ENCODE results near the gene ZNF784. TPM values are rescaled to one million over a fixed set of nuclear protein-coding genes. Genes with fewer than 3 reads are reported as not detected.
A peak's percentile ranks its signal among the peaks of the same experiment; 100 is the strongest.

The ZNF784 gene
- total RNA-seq, 1 donor from 2014 or later = 9.3 TPM

DNA sequence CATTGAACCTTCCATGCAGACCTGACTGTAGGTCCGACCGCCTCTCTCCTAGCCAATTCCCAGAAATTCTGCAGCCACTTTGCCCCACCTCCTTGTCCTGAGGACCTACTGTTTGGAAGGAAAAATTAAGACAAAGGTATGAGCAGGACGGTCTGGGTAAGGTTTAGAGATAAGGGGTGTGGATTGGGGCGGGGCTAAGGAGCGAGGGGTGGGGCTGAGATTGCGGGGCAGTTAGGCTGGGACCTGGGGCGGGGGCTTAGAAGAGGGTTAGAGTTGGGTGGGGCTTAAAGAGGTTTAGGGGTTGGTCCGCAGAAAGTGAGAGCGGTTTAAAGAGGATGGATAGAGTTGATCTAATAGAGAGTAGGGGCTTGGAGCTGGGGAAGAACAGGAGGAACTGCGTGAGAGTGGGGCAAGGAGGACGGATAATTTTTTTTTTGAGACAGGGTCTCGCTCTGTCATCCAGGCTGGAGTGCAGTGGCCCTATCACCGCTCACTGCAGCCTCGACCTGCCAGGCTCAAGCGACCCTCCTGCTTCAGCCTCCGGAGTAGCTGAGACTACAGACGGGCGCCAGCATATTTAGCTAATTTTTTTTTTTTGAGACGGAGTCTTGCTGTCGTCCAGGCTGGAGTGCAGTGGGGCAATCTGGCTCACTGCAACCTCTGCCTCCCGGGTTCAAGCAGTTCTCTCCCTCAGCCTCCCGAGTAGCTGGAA is 20.6 kb downstream of the ZNF784 start:
- no peak for DNase-seq (ENCODE audit: low read depth)

DNA sequence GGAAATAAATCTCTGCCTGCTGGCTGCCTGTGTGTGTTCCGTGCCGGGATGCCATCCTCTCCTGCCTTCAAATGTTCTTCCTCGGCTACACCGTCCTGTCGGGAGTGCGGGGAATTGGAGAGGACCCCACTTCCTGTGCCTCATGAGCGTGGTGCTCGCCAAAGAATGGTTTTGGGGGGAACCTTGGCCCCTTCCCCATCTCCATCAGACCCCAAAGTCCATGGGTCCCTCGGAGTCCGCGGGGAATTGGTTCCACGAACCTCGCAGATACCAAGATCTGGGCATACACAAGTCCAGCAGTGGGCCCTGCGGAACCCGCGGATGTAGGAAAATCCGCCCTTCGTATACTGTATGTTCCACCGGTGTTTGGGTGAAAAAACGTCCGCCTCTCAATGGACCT is 21.3 kb downstream of the ZNF784 start:
- no peak for DNase-seq (ENCODE audit: low read depth)

DNA sequence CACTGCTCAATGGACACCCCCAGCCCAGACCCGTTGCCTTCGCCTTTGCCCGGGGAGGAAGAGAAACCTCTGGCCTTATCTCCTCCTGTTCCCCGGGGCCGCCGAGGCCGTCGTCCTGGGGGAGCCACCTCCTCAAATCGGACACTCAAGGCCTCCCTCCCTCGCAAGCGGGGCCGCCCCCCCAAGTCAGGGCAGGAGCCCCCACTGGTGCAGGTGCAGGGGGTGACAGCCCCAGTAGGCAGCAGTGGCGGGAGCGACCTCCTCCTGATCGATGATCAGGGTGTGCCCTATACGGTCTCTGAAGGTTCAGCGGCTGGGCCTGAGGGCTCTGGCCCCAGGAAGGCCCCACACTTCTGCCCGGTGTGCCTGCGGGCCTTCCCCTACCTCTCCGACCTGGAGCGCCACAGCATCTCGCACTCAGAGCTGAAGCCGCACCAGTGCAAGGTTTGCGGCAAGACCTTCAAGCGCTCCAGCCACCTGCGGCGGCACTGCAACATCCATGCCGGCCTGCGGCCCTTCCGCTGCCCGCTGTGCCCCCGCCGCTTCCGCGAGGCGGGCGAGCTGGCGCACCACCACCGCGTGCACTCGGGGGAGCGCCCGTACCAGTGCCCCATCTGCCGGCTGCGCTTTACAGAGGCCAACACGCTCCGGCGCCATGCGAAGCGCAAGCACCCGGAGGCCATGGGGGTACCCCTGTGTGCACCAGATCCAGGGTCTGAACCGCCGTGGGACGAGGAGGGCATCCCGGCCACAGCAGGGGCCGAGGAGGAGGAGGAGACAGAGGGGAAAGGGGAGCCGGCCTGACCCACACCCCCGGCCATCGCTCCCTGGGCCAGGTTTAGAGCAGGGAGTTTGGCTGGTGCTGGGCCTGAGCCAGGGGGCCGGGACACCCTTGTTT is 22.0 kb downstream of the ZNF784 start:
- DNase-seq (ENCODE audit: low read depth) = no peak

DNA sequence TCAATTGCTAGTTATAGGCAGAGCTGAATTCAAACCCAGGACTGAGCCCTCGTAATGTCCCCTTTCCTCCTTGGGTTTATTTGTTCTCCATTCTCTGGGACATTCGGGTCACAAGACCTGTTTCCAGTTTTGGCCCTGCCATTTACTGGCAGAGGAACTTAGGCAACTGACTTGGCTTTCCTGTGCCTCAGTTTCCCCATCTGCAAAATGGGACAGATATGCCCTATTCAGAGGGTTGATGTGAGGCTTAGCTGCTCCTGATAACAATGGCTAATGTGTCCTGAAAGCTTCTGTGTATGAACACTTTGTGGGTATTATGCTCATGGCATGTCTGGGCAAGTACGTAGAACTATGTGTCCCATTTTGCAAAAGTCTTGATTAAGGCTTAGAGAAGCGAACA is 23.3 kb downstream of the ZNF784 start:
- DNase-seq (ENCODE audit: low read depth) = no peak

DNA sequence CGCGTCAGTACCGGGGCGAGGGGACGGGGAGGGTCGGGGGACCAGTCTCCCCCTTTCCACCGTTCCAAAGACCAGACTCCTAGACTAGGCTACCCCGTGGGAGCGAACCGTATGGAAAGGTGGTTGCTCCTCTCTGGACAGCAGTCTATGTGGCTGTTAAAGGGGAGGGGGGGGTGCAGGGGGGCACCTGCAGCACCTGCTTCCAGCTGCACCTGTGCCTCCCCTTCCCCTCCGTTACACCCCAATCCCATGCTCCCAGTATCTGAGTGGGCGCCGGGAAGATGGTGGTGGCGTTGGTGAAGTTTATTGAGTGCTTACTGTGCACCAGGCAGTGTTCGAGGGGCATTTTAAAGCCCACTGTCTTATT is 23.7 kb downstream of the ZNF784 start:
- no peak for DNase-seq (ENCODE audit: low read depth)

DNA sequence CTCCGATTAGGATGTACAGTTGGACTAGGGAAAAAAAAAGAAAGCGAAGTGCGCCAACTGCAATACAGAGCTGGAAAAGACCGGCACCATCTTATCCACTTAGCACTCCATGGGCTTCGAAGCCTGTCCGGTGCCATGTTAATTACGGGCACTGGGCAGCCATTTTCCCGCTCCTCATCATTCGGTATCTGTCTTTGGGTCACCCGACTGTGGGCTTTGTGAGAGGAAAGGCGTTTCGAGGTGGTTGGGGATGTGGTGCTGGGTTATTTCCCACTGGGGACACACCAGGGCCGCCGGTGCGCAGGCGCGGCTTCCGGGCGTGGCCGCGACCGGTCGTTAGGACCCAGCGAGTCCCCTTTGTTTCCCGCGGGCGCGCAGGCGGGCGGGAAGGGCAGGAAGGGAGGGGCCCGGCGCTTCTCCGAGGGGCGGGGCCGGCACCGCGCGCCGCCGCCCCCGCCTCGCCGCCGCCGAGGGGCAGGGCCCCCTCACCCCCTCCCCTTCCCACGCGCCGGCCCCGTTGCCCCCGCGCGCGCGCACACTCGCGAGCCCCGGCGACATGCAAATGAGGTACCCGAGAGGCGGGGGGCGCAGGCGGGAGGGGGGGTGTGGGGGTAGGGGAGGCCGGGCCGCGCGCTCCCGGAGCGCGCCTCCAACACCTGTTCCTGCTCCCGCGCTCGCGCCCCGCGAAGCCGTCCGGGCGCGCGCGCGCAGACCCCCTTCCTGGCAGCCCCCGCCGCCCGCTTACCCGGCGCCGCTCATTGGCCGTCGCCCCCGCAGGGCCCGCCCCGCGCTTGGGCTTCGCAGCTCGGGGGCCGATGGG is 24.3 kb downstream of the ZNF784 start, which contains the start of gene ZNF524:
Gene ZNF524, plus strand, starts transcription at position 447 of the 820 bp plus-strand sequence. CDS start 1,825 bp downstream, outside the sequence.
- peak; percentile 94 for DNase-seq (ENCODE audit: low read depth)

DNA sequence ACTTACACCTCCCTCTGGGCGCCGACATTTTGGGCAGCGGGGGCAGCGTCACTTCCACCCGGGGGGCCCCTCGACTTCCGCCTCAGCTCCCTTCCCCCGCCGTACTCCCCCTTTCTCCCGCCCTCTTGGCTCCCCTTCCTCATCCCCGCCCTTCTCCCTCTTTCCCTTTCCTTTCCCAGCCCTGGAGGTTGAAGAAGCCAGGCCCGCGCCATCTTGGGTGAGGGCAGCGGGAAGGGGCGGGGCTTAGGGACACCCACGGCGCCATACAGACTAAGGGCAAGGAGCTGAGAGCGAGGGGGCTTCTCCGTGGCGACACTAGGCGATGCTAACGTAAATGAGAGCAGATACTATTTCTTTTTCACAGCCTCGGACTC is 24.9 kb downstream of the ZNF784 start, which contains the start of gene FIZ1:
Gene FIZ1, minus strand, starts transcription at position 50 of the 374 bp plus-strand sequence. CDS start 1,652 bp downstream, outside the sequence.
- peak; percentile 100 for DNase-seq (ENCODE audit: low read depth)

DNA sequence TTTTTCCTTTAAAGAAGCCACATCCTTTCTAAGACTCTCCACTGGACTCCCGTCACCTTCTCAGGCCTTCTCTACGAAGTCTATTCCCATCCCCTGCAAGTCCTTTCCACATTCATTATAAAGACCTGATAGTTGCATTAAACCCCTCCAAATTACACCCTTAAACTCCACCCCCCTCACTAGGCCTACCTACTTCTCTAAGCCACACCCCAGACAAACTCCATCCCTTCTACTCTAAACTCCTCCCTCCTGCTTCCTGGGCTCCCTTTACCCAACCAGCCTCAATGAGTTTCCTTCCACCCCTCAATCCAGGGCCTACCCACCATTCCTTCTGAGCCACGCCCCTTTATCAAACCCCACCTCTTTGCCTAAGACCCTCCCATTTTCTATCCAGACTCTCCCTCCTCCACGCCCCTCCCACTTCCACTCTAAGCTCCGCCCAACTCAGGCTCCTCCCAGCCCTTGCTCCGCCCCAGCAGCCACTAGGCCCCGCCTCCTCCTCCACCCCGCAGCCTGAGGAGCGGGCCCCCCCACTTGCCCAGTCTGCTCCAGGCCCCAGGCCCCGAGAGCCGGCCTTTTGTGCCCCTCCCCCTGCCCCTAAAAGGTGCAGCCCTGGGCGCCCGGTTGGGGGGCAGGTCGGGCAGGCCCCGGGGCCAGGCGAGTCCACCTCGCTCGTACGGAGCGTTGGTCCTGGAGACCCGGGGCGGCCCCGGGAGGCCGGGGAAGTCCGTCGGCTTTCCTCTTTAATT is 25.5 kb downstream of the ZNF784 start:
- peak; percentile 92 for DNase-seq (ENCODE audit: low read depth)

DNA sequence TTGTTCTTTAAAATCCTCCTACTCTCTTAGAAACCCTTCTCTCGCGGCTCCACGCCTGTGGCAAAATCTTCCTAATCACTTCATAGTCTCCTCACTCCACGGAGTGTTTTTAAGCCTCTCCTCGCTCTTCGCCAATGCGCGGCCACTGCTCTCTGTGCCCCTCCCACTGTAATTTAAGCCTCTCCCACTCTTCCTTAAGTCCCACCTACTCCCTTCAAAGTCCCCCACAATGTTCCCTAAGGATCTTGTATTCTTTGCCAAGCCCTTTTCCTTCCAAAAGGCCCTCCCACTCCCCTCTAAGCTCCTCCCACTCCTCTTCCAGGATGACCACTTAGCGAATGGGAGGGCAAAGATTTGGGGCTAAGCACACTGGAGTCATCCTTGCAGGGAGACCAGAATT is 26.3 kb downstream of the ZNF784 start:
- no peak for DNase-seq (ENCODE audit: low read depth)

DNA sequence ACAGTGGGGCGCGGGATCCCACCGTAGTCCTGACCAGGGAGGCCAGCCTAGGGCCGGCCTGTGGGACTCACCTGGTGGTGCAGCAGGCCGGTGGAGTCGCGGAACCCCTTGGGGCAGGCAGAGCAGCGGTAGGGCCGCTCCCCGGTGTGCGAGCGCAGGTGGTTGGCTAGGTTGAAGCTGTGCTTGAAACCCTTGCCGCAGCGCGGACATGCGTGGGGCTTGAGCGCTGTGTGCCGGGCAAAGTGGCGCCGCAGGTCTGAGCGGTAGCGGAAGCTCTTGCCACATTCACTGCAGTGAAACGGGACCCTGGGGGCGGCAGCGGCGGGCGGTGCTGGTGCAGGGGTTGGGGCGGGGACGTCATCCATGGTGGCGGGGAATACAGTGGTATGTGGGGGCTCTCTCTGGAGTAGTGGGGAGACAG is 26.9 kb downstream of the ZNF784 start:
- no peak for DNase-seq (ENCODE audit: low read depth)

DNA sequence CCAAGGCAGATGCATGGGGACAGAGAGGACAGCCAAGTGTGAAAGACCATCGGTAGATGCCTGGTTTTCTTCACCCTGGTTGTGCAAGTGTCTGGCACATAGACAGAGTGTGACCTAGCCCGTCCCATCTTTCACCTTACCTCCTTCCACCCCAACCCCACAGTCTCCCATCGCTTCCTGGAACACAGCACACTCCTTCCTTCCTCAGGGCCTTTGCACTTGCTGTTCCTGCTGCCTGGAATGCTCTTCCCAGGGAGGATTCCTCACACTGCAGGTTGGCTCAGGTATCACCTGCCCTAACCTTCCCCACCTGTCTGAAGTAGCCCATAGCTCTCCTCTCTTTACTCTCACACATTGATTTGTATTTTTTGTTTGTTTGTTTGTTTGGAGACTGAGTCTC is 28.1 kb downstream of the ZNF784 start:
- no peak for DNase-seq (ENCODE audit: low read depth)

DNA sequence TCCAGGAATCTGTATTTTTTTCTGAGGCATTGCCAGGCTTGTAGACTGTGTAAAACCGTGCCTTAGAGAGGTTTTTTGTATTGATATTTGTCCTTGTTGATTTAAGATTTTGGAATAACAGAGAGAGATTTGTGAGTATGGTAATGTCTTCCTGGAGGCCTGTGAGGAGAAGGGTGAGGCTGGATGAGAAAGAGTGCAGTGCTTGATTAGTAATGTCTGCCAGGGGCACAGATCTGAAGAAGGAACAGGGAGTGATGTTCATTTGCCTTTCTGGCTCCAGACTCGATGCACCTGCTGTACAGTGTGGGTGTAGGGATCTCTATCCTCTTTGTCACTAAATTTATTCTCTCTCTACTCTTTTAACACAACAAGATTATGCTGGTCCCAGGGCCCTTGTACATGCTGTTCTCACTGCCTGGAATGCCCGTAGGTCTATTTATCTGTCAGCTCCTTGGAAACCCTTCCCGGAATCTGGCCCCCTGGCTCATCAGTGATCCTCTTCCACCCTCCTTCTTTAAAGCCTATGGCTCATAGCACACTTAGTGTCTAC is 29.3 kb downstream of the ZNF784 start:
- DNase-seq (ENCODE audit: low read depth) = peak; percentile 34

DNA sequence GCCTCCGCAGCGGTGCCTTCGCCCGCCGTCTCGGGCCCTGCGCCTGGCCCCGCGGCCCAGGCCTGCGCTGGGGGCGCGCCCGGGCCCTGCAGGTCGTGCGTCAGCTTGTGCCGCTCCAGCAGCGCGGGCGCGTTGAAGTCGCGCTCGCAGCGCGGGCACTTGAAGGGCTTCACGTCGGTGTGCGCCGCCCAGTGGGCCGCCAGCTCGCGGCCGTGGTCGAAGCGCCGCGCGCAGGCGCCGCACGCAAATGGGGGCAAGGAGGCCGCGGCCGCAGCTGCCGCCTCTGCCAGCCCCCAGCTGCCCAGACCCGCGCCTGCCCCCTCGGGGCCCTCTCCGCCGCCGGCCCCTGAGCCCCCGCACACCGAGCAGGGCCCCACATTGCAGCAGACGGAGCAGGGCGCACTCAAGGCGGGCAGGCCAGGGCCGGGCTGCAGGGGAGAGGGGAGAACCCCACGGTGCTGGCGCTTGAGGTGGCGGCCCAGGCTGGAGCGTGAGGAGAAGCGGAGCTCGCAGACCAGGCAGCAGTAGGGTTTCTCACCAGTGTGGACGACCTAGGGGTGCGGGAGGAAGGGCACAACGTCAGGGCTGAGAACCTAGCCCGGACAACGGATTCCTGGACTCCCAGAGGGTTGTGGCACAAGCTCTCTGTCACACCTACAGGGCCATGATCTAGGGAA is 31.1 kb downstream of the ZNF784 start:
- DNase-seq (ENCODE audit: low read depth) = no peak

DNA sequence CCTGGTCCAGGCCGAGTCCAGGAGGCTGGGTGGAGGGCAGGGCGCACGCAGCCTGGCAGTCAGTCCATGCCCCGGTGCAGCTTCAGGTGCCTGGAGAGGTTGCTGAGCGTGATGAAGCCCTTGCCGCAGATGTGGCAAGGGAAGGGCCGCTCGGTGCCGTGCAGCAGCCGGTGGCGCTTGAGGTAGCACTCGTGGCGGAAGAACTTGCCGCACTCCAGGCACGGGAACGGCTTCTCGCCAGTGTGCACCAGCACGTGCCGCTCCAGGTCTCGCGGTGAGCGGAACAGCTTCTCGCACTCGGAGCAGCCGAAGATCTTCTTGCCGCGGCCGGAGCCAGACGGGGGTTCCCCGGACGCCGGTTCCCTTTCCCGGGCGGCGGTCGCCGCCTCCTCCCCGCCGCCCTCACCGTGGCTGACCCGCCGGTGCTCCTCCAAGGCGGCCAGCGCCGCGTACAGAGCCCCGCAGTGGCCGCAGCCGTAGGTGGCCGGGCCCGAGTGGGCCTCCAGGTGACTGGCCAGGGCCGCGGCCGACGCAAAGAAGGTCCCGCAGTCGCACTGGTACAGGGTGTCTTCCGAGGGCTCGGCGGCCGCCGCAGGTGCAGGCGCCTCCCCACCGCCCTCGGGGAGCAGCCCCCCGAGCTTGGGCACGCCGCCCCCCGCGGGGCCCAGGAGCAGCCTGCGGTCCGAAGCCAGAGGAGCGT is 31.8 kb downstream of the ZNF784 start:
- no peak for DNase-seq (ENCODE audit: low read depth)

DNA sequence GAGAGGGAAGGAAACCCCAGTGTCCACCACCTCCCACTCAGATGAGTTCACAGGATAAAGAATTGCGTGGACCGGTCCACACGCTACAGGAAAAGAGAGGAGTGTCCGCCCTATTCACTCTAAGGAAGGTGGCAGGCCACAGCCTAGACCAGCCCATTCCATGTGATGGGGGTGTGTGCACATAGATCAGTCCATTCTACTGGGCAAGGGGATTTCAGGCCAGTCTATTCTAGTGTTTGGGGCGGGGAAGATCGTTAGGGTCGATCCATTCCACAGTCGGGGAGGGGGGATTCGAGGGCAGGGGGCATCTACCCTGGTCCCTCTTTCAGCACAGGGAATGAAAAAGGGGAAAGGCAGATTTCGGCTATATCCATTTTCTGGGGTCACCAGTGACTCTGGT is 32.8 kb downstream of the ZNF784 start:
- no peak for DNase-seq (ENCODE audit: low read depth)

DNA sequence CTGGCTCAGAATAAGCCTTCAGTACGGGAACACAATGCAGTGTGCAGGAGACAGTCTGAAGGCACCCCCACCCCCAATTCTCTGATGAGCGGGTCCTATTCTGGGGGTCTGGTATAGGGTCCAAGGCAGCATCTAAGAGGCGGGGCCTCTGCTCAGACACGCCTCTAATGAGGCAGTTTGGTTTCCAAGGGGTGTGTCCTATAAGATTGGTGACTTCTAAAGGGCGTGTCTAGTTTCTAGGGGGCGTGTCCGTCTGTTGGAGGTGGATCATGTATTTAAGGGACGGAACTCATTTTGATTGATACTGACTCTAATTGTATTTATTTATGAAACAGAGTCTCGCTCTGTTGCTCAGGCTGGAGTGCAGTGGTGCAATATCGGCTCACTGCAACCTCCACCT is 33.7 kb downstream of the ZNF784 start:
- no peak for DNase-seq (ENCODE audit: low read depth)

DNA sequence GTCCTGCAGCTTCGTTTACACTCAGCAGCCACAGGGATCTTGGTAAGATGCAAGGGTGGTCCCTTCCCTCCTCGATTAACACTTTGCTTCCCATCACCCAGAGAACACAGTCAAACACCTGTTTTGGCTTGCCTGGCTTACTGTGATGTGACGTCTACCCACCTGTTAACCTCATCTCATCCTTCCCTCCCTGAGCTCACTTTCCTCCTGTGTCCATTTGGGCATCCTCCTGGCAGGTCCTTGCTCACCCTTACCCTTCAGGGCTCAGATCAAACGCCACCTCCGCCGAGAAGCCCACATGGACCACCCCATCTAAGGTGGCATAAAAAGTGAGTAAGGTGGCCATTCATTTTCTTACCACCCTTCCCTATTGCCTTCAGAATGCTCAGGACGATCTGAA is 34.3 kb downstream of the ZNF784 start:
- no peak for DNase-seq (ENCODE audit: low read depth)

DNA sequence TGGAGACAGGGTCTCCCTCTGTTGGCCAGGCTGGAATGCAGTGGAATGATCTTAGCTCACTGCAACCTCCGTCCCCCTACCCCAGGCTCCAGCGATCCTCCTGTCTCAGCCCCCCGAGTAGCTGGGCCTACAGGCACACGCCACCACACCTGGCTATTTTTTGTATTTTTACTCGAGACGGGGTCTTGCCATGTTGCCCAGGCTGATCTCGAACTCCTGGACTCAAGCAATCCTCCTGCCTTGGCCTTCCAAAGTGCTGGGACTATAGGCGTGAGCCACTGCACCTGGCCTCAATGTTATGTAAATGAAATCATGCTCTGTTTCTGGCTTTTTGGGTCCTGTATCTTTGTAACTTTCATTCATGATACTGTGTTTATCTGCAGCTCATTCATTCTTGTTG is 35.6 kb downstream of the ZNF784 start:
- DNase-seq (ENCODE audit: low read depth) = no peak

DNA sequence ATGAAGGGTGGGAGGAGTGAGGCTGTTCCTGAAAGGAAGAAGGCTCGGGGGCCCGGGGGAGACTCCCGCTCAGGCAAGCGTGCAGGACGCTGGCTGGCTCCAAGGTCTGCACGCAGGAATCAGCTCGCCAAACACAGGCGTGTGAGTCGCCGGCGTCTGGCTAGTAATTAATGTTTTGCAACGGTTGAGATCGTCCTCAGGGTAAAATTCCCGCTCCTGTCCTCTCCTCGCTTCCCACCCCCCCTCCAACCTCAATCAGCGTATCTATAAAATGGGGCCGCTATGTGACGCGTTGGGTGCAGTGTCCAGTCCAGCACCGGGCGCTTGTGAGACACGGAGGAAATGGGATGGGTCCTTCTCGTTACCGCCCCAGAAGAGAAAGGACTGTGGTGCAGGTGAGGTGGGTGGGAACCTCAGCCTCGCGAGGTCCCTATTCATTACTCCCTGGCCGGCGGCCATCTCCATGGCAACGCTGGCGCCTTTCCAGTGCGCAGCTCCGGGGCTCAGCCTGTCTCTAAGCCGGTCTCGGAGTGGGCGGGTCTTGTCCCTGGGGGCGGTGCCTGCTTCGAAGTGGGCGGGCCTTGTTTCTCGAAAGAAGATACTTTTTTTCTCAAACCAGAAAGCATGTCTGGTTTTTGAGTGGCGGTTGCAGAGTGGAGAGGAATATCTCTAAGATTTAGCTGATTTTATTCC is 37.2 kb downstream of the ZNF784 start:
- DNase-seq (ENCODE audit: low read depth) = peak; percentile 78
